Activated CD4-positive, alpha-beta T cell treated with anti-CD3 and anti-CD28 coated beads, Interleukin-2, amount 50 U/mL, for 4 hours (primary cell): ENCODE data around the gene TSC2.
"Not testable (repeated sequence)": the region's sequence is repeated elsewhere in the genome, so short reads cannot be mapped to it uniquely, and the experiment has no call there.

Source experiments
- DNase-seq, 2 experiments: peaks; one replicate each; pipeline ENCODE4 v3.0.0-alpha.2; 2020

The TSC2 gene

GRCh38 chr16:2011726-2012125 lies 36.1 kb upstream of the TSC2 start:
- DNase-seq, result not testable (repeated sequence)

DNA sequence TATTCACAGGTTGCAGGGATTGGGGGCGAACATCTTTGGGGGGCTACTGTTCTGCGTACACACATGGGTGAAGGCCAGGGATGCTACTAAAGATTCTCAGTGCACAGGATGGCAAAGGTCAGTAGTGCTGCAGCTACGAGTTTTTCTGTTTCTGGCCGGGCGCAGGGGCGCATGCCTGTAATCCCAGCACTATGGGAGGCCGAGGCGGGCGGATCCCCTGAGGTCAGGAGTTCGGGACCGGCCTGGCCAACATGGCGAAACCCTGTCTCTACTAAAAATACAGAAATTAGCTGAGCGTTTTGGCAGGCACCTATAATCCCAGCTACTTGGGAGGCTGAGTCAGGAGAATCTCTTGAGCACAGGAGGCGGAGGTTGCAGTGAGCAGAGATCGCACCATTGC lies 34.3 kb upstream of the TSC2 start:
- DNase-seq, result no peak

GRCh38 chr16:2015117-2015946 lies 32.5 kb upstream of the TSC2 start:
- no peak for DNase-seq

- DNase-seq, result no peak
These were observed 31.9 kb upstream of the TSC2 start for GRCh38 chr16:2015947-2016208.

- DNase-seq, result no peak
These were observed 31.3 kb upstream of the TSC2 start for GRCh38 chr16:2016407-2016922.

DNA sequence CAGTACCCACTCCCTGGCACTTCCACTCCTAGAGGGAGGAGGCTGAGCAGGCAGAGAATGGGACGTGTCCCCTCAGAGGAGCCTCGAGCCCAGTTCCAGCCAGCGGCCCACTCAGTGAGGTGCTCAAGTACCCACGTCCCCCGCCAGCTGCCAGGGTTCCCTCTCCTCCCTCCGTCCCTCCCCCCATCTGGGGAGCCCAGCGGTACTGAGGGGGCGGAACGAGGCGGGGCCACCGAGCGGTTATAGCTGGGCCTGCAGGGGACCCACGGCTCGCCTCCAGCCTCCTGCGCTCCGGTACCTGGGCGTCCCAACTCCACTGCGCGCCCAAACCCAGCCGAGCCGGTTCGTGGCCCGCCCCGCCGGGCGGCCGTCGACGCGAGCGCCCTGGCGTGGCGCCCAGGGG lies 28.3 kb upstream of the TSC2 start, which contains the start of gene NPW:
Gene NPW (plus strand): TSS at position 268 of the 403 bp plus-strand sequence.
- no peak for DNase-seq

DNA sequence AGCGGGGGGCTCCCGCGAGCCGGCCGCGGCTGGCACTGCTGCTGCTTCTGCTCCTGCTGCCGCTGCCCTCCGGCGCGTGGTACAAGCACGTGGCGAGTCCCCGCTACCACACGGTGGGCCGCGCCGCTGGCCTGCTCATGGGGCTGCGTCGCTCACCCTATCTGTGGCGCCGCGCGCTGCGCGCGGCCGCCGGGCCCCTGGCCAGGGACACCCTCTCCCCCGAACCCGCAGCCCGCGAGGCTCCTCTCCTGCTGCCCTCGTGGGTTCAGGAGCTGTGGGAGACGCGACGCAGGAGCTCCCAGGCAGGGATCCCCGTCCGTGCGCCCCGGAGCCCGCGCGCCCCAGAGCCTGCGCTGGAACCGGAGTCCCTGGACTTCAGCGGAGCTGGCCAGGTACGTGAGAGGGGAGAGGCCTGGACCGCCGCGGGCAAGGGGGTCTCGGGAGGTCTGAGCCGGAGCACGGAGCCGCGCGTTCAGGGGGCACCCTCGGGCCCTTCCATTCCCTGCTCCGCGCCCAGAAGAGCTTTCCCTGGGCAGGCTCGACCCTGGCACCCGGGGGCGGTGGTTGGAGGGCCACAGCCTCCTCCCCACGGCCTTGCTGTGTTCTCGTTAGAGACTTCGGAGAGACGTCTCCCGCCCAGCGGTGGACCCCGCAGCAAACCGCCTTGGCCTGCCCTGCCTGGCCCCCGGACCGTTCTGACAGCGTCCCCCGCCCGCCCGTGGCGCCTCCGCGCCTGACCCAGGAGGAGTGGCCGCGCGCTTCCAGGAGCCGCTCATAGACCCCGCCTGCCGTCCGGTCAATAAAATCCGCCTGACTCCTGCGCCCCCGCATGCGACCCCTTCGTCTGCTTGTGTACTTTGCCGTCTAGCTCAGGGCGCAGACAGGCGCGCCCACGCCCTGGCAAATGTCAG lies 27.6 kb upstream of the TSC2 start:
- DNase-seq, result no peak

DNA sequence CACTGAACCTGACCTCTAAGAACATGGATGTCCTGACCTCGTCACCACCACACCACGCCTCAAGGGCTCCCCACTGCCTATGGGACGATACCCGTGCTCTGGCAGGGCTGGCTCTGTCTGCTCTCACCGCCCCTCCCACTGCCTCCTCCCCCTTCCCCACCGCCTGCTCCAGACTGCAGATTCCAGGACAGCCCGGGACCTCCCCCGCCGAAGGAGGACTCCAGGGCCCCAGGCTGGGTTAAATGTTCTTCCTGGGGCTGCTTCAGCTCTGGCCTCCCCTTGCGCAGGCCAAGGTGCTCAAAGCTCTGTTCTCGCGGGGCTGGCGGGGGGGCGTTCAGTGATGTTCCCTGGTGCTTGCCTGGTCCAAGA lies 25.1 kb upstream of the TSC2 start:
- no peak for DNase-seq

- DNase-seq, result peak; percentile 92 to 93
These were observed 24.4 kb upstream of the TSC2 start for GRCh38 chr16:2023092-2024031.

DNA sequence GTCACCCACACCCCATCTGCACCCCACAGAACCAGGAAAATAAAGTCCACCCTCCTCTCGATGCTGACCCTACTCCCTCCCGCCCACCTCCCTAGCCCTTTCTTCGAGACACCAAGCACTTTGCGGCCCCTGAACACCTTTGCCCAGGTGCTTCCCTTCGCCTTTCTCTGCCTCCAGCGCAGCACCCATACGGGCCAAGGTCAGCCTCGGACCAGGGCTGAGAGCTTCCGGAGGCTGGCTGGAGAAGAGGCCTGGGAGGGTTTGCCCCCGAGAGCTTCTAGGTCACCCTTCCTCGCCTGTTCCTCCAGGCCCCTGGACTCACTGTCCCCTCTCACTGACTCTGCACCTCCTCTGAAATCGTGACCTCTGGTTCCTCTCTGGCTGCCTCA lies 23.8 kb upstream of the TSC2 start:
- no peak for DNase-seq

DNA sequence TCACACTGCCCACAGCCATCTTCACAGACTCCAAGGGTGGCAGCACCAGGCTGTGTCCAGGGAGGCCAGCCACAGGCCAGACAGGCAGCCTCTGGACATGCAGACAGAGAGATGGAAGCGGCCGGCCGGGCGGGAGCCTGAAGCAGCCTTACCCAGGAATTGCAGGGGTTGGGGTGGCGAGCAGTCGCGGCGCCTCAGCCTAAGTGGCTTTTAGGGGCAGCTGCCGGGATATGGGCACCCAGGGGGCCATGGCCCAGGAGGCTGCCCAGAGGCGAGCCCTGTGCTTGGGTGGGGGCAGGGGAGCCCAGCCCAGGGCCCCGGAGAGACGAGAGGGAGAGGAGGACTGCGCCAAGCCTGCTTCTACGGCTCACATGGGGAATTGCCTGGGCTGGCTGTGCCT lies 22.5 kb upstream of the TSC2 start:
- DNase-seq, result no peak

- DNase-seq, result no peak
These were observed 21.8 kb upstream of the TSC2 start for GRCh38 chr16:2025878-2026460.

GRCh38 chr16:2026461-2027023 lies 21.2 kb upstream of the TSC2 start, which contains the start of gene NHERF2:
TSS of gene NHERF2 (plus strand) at chr16:2026902. CDS start at chr16:2027006, 104 bp downstream.
- no peak for DNase-seq

DNA sequence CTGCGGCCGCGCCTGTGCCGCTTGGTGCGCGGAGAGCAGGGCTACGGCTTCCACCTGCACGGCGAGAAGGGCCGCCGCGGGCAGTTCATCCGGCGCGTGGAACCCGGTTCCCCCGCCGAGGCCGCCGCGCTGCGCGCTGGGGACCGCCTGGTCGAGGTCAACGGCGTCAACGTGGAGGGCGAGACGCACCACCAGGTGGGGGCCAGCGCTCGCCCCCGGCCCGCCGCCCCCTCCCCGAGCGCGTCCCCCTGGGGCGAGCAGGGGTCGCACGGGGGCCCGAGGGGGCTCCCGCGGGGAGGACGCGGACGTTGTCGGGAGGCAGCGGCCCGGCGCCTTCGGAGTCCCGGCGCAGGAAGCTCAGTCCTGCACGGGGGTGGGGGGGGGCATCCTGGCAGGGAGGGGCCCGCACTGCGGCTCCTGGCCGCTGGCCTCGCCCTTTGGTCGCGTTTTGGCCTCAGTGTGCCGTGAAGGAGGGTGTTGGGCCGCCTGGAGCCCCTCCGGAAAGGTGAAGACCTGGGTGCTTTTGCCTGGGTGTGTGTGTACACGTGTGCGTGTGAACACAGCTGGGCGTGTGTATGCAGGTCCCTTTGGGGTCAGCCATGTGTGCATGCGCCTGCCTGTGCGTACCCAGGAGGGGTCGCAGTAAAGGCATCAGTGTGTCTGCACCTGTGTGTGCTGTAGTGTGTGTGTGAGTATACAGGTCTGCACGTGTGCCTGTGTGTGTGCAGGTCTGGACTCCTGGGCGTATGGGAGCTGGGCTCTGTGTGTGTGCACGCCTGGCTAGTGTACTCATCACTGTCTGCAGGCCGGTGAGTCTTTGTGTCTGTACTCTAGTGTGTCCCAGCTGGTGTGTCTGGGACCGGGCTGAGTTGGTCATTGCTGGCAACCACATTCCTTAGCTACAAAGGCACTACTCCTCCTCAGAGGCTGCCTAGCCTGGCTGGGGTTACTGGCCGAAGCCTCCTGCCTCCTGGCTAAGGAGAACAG lies 20.5 kb upstream of the TSC2 start:
- DNase-seq, result peak in 1 of 2 experiments; percentile 10

DNA sequence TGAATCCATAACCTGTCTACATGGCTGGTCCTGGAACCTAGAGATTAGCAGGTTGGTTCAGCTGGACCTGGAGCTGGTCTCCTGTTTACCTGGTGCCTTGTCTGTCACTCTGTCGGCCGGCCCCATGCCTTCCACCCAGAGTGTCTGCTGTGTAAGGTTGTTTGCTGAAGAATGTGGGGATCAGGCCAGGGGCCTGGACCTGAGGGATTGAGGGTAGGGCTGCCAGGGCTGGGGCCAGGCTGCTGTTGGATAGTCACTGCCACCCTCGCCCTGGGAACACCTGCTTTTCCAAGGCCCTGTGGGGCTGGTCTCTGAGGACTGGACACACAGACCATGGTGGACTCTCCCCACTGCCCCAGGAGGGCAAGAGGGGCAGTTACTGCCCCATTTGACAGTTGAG lies 19.6 kb upstream of the TSC2 start:
- no peak for DNase-seq

GRCh38 chr16:2028620-2029220 lies 19.1 kb upstream of the TSC2 start:
- no peak for DNase-seq

DNA sequence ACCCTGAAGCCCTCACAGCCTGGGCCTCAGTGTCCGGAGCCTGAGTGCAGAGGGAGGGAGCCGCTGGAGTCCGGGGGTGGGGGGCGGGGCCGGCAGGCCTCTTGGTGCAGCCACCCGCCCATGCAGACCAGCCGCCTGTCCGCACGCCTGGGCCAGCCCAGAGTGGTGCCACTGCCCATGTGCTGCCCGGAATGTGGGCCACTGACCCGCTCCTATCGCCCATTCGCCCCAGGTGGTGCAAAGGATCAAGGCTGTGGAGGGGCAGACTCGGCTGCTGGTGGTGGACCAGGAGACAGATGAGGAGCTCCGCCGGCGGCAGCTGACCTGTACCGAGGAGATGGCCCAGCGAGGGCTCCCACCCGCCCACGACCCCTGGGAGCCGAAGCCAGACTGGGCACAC lies 18.4 kb upstream of the TSC2 start:
- no peak for DNase-seq

GRCh38 chr16:2030036-2030435 lies 17.7 kb upstream of the TSC2 start:
- DNase-seq, result no peak

DNA sequence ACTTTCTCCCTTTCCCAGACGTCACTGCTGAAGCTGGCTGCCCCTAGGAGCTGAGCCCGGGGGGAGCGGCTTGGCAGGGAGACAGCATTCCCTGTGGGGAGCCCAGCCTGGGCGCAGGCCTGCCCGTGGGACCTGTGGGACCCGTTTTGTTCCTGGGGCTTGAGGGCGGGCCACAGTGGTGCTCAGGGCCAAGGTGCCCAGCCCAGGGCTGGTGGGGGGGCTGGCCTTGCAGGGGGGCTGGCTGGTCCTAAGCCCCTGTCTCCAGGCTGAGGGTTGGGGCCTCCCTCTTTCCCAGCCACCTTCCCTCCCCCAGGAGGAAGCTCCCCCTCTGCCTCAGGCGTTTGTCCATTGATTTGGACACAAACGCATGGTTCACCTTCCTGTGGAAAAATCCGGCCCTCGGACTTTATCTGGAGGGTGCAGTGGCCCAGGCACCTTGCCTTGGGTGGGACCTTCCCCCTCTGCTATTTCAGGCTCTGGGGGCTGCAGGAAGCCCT lies 16.7 kb upstream of the TSC2 start:
- DNase-seq, result no peak
